GM21515 (cell line): Measurements from ENCODE around the gene PIGU.
"Not testable (repeated sequence)": the region's sequence is repeated elsewhere in the genome, so short reads cannot be mapped to it uniquely, and the experiment has no call there.

Experiments used
- ATAC-seq: cut with Tn5 transposase; IDR thresholded peaks from one replicate; pipeline ENCODE4 v1.9.1; 2021; ENCODE audit not compliant: unreplicated experiment

Gene PIGU

GRCh38 chr20:34515484-34516246, 161.2 kb downstream of the PIGU start:
- peak; percentile 47 for ATAC-seq

GRCh38 chr20:34514897-34515483, 161.9 kb downstream of the PIGU start:
- no peak for ATAC-seq

GRCh38 chr20:34514034-34514433, 162.9 kb downstream of the PIGU start:
- ATAC-seq = not testable (repeated sequence)

GRCh38 chr20:34512955-34513419, 163.9 kb downstream of the PIGU start:
- ATAC-seq = no peak

GRCh38 chr20:34512266-34512954, 164.5 kb downstream of the PIGU start:
- no peak for ATAC-seq

- no peak for ATAC-seq
Measured at GRCh38 chr20:34511891-34512265, 165.0 kb downstream of the PIGU start.

GRCh38 chr20:34510575-34510974, 166.3 kb downstream of the PIGU start:
- ATAC-seq = no peak
